Trophoblast cell (in vitro differentiated cells and primary cell): ENCODE data around the gene ZSCAN31.

ENCODE experiments used
- DNase-seq, 2 donors: peaks; one replicate each; pipeline ENCODE4 v3.0.0-alpha.2; 2016
- H2AFZ ChIP-seq: 2 replicates; pipeline ENCODE4 v1.6.1; 2013; ENCODE audit warnings: low read length, moderate library complexity, mild to moderate bottlenecking; ENCODE audit not compliant: insufficient read depth, poor library complexity
- H2AK5ac ChIP-seq: 2 replicates; pipeline ENCODE4 v1.6.1; 2013; ENCODE audit warnings: mild to moderate bottlenecking, low read length
- H2BK120ac ChIP-seq: 2 replicates; pipeline ENCODE4 v1.6.1; 2013; ENCODE audit warnings: low read length, mild to moderate bottlenecking, moderate library complexity; ENCODE audit not compliant: insufficient read depth, poor library complexity
- H2BK12ac ChIP-seq: 2 replicates; pipeline ENCODE4 v1.6.1; 2013; ENCODE audit warnings: mild to moderate bottlenecking, low read length, moderate library complexity
- H2BK5ac ChIP-seq: 2 replicates; pipeline ENCODE4 v1.6.1; 2013; ENCODE audit warnings: low read length, low read depth, moderate library complexity, mild to moderate bottlenecking; ENCODE audit not compliant: poor library complexity
- H3K14ac ChIP-seq: 2 replicates; pipeline ENCODE4 v1.6.1; 2013; ENCODE audit warnings: mild to moderate bottlenecking, low read length
- H3K18ac ChIP-seq: 2 replicates; pipeline ENCODE4 v1.6.1; 2013; ENCODE audit warnings: mild to moderate bottlenecking, low read length
- H3K23ac ChIP-seq: 2 replicates; pipeline ENCODE4 v1.6.1; 2013; ENCODE audit warnings: low read length
- H3K27ac ChIP-seq: 2 replicates; pipeline ENCODE4 v1.5.1; 2013; ENCODE audit warnings: low read depth, mild to moderate bottlenecking, inconsistent platforms, low read length, moderate library complexity
- H3K27me3 ChIP-seq: 2 replicates; pipeline ENCODE4 v1.6.1; 2013; ENCODE audit warnings: inconsistent platforms, mild to moderate bottlenecking, low read length, moderate library complexity; ENCODE audit not compliant: insufficient read depth
- H3K36me3 ChIP-seq, 2 experiments: 1 replicate in 1 of 2; 2 replicates in 1 of 2; pipeline ENCODE4 v1.6.1; 2013; ENCODE audit warnings: low read length in 2 of 2, mild to moderate bottlenecking in 2 of 2, moderate library complexity in 1 of 2; ENCODE audit not compliant: insufficient read depth in 2 of 2, control insufficient read depth in 1 of 2
- H3K4ac ChIP-seq: 2 replicates; pipeline ENCODE4 v1.6.1; 2013; ENCODE audit warnings: low read depth, mild to moderate bottlenecking, low read length, moderate library complexity
- H3K4me1 ChIP-seq, 2 experiments: 1 replicate in 1 of 2; 2 replicates in 1 of 2; pipeline ENCODE4 v1.6.1; 2013; ENCODE audit warnings: low read length in 2 of 2, mild to moderate bottlenecking in 2 of 2, moderate library complexity in 1 of 2; ENCODE audit not compliant: insufficient read depth in 2 of 2, control insufficient read depth in 1 of 2
- H3K4me2 ChIP-seq: 2 replicates; pipeline ENCODE4 v1.6.1; 2013; ENCODE audit warnings: inconsistent platforms, mild to moderate bottlenecking, low read length, moderate library complexity
- H3K4me3 ChIP-seq: 2 replicates; pipeline ENCODE4 v1.5.1; 2013; ENCODE audit warnings: mild to moderate bottlenecking, low read depth, low read length, inconsistent platforms
- H3K79me1 ChIP-seq: one replicate; pipeline ENCODE4 v1.6.1; 2013; ENCODE audit warnings: low read length
- H3K79me2 ChIP-seq: 2 replicates; pipeline ENCODE4 v1.6.1; 2013; ENCODE audit warnings: low read length, mild to moderate bottlenecking; ENCODE audit not compliant: control insufficient read depth, insufficient read depth, poor library complexity
- H3K9ac ChIP-seq: 2 replicates; pipeline ENCODE4 v1.6.1; 2013; ENCODE audit warnings: mild to moderate bottlenecking, low read length
- H3K9me3 ChIP-seq: 2 replicates; pipeline ENCODE4 v1.6.1; 2013; ENCODE audit warnings: low read depth, mild to moderate bottlenecking, control low read depth, inconsistent platforms, low read length; ENCODE audit not compliant: insufficient read depth
- H4K12ac ChIP-seq: 2 replicates; pipeline ENCODE4 v1.6.1; 2013; ENCODE audit warnings: low read depth, mild to moderate bottlenecking, low read length, moderate library complexity
- H4K8ac ChIP-seq: 2 replicates; pipeline ENCODE4 v1.6.1; 2013; ENCODE audit warnings: low read depth, mild to moderate bottlenecking, low read length, moderate library complexity
- H4K91ac ChIP-seq: one replicate; pipeline ENCODE4 v1.6.1; 2013; ENCODE audit warnings: low read depth, mild to moderate bottlenecking, low read length, moderate library complexity
- WGBS: extraction: QIAGEN DNeasy Blood & Tissue Kit; methylation state at CpG from one replicate; pipeline ENCODE4 v1.1.7; 2013; ENCODE audit warnings: missing lambda C conversion rate; ENCODE audit not compliant: insufficient read length, insufficient coverage; ENCODE audit errors: extremely low coverage; 5-methylcytosine and 5-hydroxymethylcytosine counted together

The ZSCAN31 gene

DNA sequence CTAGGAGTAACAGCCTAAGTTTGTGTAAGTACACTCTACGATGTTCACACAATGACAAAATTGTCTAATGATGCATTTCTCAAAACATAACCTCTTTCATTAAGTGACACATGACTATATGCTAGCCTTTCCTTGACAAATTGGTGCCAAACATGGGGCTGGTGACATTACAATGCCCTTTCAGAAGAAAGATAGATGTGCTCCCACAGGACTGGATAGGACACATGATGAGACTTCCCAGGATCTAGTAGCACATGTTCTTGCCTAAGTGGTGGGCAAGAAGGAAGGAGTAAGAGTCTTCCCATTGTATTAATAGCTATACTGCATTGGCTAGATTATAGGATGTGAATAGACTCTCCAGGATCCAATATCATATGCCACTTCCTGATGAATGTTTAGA is 35.3 kb upstream of the ZSCAN31 start:
- Histone ChIP-seq H2AFZ (no peak overlapping the region), H3K9ac (no peak overlapping the region), H3K79me1 (no peaks in the 10 kb centered on the region), H2AK5ac (no peak overlapping the region), H3K4ac (no peak overlapping the region), H3K4me2 (no peak overlapping the region), H2BK120ac (no peak overlapping the region), H3K27ac (no peak overlapping the region), H3K9me3 (no peaks in the 10 kb centered on the region), H3K36me3 (peaks cover 0 to 1% of the 10 kb centered on the region in 2 experiments), H4K91ac (no peak overlapping the region), H2BK5ac (no peak overlapping the region), H3K23ac (no peak overlapping the region), H3K4me3 (no peak overlapping the region), H3K18ac (no peak overlapping the region), H4K12ac (no peak overlapping the region), H3K27me3 (no peaks in the 10 kb centered on the region), H3K79me2 (no peaks in the 10 kb centered on the region), H3K4me1 (no peaks in the 10 kb centered on the region), H4K8ac (no peak overlapping the region), H3K14ac (no peak overlapping the region), H2BK12ac (no peak overlapping the region)
- DNase-seq, result no peak
- WGBS, result no CpG with 5 or more reads among the region's 1 CpG

DNA sequence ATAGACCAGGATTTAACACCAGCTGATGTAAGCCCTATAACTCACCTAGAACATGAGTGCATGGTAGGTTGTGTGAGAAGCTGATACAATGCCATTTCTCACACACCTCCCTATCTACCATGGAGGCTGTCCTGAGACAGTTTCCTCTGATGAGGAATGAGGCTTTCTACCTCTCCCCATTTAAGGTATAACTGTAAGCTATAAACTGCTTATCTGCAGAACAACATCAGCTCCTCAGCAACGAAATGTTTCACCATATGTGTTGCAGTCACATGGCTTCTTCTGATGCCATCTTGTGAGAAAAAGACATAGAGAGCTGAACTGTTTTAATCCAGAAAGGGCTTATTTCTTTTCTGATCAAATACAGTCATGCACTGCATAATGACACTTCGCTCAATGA is 34.5 kb upstream of the ZSCAN31 start:
- no peak for DNase-seq
- H4K91ac ChIP-seq, result no peak overlapping the region
- no peak overlapping the region for H3K4ac ChIP-seq
- H3K14ac ChIP-seq, result no peak overlapping the region
- H2BK12ac ChIP-seq, result no peak overlapping the region
- H3K4me1 ChIP-seq, result no peaks in the 10 kb centered on the region
- no peak overlapping the region for H3K4me3 ChIP-seq
- no peak overlapping the region for H3K4me2 ChIP-seq
- no peak overlapping the region for H2BK120ac ChIP-seq
- no peaks in the 10 kb centered on the region for H3K9me3 ChIP-seq
- no peak overlapping the region for H4K12ac ChIP-seq
- no peak overlapping the region for H2BK5ac ChIP-seq
- no peaks in the 10 kb centered on the region for H3K79me2 ChIP-seq
- no peak overlapping the region for H3K18ac ChIP-seq
- no peaks in the 10 kb centered on the region for H3K27me3 ChIP-seq
- H3K27ac ChIP-seq, result no peak overlapping the region
- no peak overlapping the region for H4K8ac ChIP-seq
- H3K36me3 ChIP-seq, result peaks cover 5 to 8% of the 10 kb centered on the region in 2 experiments
- H3K9ac ChIP-seq, result no peak overlapping the region
- H2AFZ ChIP-seq, result no peak overlapping the region
- no peak overlapping the region for H2AK5ac ChIP-seq
- H3K79me1 ChIP-seq, result no peaks in the 10 kb centered on the region
- H3K23ac ChIP-seq, result no peak overlapping the region
- no CpG with 5 or more reads among the region's 2 CpGs for WGBS

GRCh38 chr6:28369463-28369862 is 33.5 kb upstream of the ZSCAN31 start:
- Histone ChIP-seq H3K9ac (no peak overlapping the region), H2BK5ac (no peak overlapping the region), H2AK5ac (no peak overlapping the region), H3K4me3 (no peak overlapping the region), H3K4me1 (no peaks in the 10 kb centered on the region), H3K9me3 (no peaks in the 10 kb centered on the region), H2AFZ (no peak overlapping the region), H3K18ac (no peak overlapping the region), H2BK12ac (no peak overlapping the region), H3K79me1 (no peaks in the 10 kb centered on the region), H3K79me2 (no peaks in the 10 kb centered on the region), H3K27ac (no peak overlapping the region), H4K12ac (no peak overlapping the region), H4K8ac (no peak overlapping the region), H3K4me2 (no peak overlapping the region), H4K91ac (no peak overlapping the region), H3K23ac (no peak overlapping the region), H3K4ac (no peak overlapping the region), H3K36me3 (peaks cover 7 to 15% of the 10 kb centered on the region in 2 experiments), H3K27me3 (no peaks in the 10 kb centered on the region), H3K14ac (no peak overlapping the region), H2BK120ac (no peak overlapping the region)
- no peak for DNase-seq
- no CpG with 5 or more reads among the region's 3 CpGs for WGBS

DNA sequence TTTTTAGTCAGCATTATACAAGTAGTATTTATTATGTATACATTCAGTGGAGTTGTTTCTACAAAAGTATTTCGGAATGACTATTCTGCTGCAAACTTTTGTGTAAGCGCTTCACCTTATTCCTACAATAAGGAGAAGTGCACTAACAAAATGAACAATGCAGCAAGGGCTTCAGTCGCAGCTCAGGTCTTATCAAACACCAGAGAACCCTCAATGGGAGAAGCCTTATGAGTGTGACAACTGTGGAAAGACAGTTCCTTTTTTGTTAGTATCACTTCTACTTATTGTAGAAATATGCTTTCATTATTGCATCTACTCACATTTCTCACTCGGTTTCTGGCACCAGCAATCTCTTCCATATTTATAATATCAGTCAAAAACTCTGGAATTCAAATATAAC is 32.6 kb upstream of the ZSCAN31 start:
- Histone ChIP-seq H3K79me2 (no peaks in the 10 kb centered on the region), H3K27me3 (no peaks in the 10 kb centered on the region), H4K12ac (no peak overlapping the region), H3K79me1 (no peaks in the 10 kb centered on the region), H3K4ac (no peak overlapping the region), H4K8ac (no peak overlapping the region), H3K4me2 (no peak overlapping the region), H3K14ac (no peak overlapping the region), H2AK5ac (no peak overlapping the region), H3K18ac (no peak overlapping the region), H3K36me3 (peaks cover 13 to 22% of the 10 kb centered on the region in 2 experiments), H2AFZ (no peak overlapping the region), H3K4me3 (no peak overlapping the region), H3K9ac (no peak overlapping the region), H2BK120ac (no peak overlapping the region), H2BK5ac (no peak overlapping the region), H2BK12ac (no peak overlapping the region), H3K4me1 (no peaks in the 10 kb centered on the region), H3K9me3 (no peaks in the 10 kb centered on the region), H3K23ac (no peak overlapping the region), H4K91ac (no peak overlapping the region), H3K27ac (no peak overlapping the region)
- no CpG with 5 or more reads among the region's 4 CpGs for WGBS
- DNase-seq, result no peak
